HepG2 (cell line): Measurements from ENCODE around the gene CALY. TPM values are rescaled to one million over a fixed set of nuclear protein-coding genes. Genes with fewer than 3 reads are reported as not detected.

Experiments used
- ATAC-seq: fragments of 200-7000 bp; cut with Tn5 transposase; 3 replicates; pipeline ENCODE4 v1.9.1; 2020; ENCODE audit warnings: mild to moderate bottlenecking, moderate library complexity
- BruUV-seq: library from RNA; stranded (reverse); fragments of 400-500 nt; replicated peaks from 2 replicates; lab custom pipeline; 2021; lab: Mats Ljungman, UMichigan
- CTCF ChIA-PET: fragments of 300-600 bp; formaldehyde crosslinking; extraction: SDS; loops from one replicate; lab custom pipeline; 2021; ENCODE audit warnings: low total read pairs, inconsistent platforms, low intra/inter-chr PET ratio; lab: Yijun Ruan, JAX
- POLR2A ChIA-PET: fragments of 350-600 bp; sonication (Branson Sonifier 250); formaldehyde crosslinking; loops from one replicate; lab custom pipeline; 2020; ENCODE audit warnings: antibody characterized with exemption, inconsistent platforms; lab: Yijun Ruan, JAX
- DNase-seq: peaks from one replicate; pipeline ENCODE4 v3.0.0-alpha.2; 2015; ENCODE audit warnings: low spot score
- FAIRE-seq: peaks from 3 replicates; lab custom pipeline; 2011; peaks lifted over from hg19 to GRCh38; lab: Jason Lieb, UNC
- H2AFZ ChIP-seq: one replicate; pipeline ENCODE4 v1.6.1; 2011; ENCODE audit warnings: low read length, inconsistent platforms
- H3K27ac ChIP-seq: fragments of 300-600 bp; 3 replicates; pipeline ENCODE4 v1.8.0; 2011; ENCODE audit warnings: mixed run types, mild to moderate bottlenecking, mixed read lengths, low read length, inconsistent platforms; ENCODE audit not compliant: insufficient read depth; ENCODE audit errors: extremely low read length
- H3K27me3 ChIP-seq, 2 experiments: fragments of 200-600 bp in 1 of 2; 2 replicates in 1 of 2; 3 replicates in 1 of 2; pipeline versions ENCODE4 v1.6.0 to v1.8.0; 2011; ENCODE audit warnings: low read length in 2 of 2, mild to moderate bottlenecking in 2 of 2, moderate library complexity in 2 of 2, inconsistent platforms in 1 of 2; ENCODE audit not compliant: insufficient read depth in 2 of 2, control insufficient read depth in 1 of 2
- H3K36me3 ChIP-seq, 2 experiments: fragments of 200-600 bp in 1 of 2; replicated peaks in 1 of 2; 2 replicates in 1 of 2; 3 replicates in 1 of 2; pipeline versions ENCODE4 v1.5.1 to v1.8.0; 2011; ENCODE audit warnings: low read length in 2 of 2, inconsistent platforms in 1 of 2; ENCODE audit not compliant: insufficient read depth in 2 of 2, control insufficient read depth in 1 of 2
- H3K4me1 ChIP-seq: 2 replicates; pipeline ENCODE4 v1.5.1; 2012; ENCODE audit warnings: low read length, inconsistent platforms; ENCODE audit not compliant: insufficient read depth
- H3K4me2 ChIP-seq: 2 replicates; pipeline ENCODE4 v1.6.0; 2011; ENCODE audit warnings: low read depth, low read length, inconsistent platforms
- H3K4me3 ChIP-seq, 3 experiments: fragments of 200-600 bp in 1 of 3; sonication (generic), shearing (Covaris generic) in 1 of 3; replicated peaks in 1 of 3; 2 replicates each; pipeline ENCODE4 v1.5.1; 2011 to 2016; ENCODE audit warnings: low read length in 3 of 3, inconsistent platforms in 2 of 3, low read depth in 2 of 3, mild to moderate bottlenecking in 2 of 3, control low read depth in 1 of 3, mixed read lengths in 1 of 3; ENCODE audit not compliant: insufficient read depth in 1 of 3
- H3K79me2 ChIP-seq: one replicate; pipeline ENCODE4 v1.6.1; 2011; ENCODE audit warnings: low read length, inconsistent platforms; ENCODE audit not compliant: insufficient read depth
- H3K9ac ChIP-seq: 2 replicates; pipeline ENCODE4 v1.6.0; 2011; ENCODE audit warnings: mild to moderate bottlenecking, low read depth, low read length, inconsistent platforms; ENCODE audit not compliant: insufficient read depth
- H3K9me3 ChIP-seq: 2 replicates; pipeline ENCODE4 v1.5.1; 2012; ENCODE audit warnings: mild to moderate bottlenecking, low read length
- H4K20me1 ChIP-seq: 2 replicates; pipeline ENCODE4 v1.6.0; 2011; ENCODE audit warnings: inconsistent platforms, mild to moderate bottlenecking, low read length, moderate library complexity; ENCODE audit not compliant: insufficient read depth
- ARID2 ChIP-seq: sonication (generic); formaldehyde crosslinking; IDR thresholded peaks from 2 replicates; pipeline ENCODE4 v1.8.1; 2022; ENCODE audit warnings: mild to moderate bottlenecking, missing genetic modification reagents, borderline replicate concordance
- DNMT3B ChIP-seq: conservative IDR thresholded peaks from 2 replicates; pipeline ENCODE4 v1.6.1; 2016; ENCODE audit warnings: missing biosample characterization, control low read depth
- EP300 ChIP-seq, 3 experiments: sonication (generic) in 1 of 3; formaldehyde crosslinking in 1 of 3; IDR thresholded peaks; 2 replicates each; pipeline versions ENCODE4 v1.5.1 to v1.6.1; 2011 to 2020; ENCODE audit warnings: low read depth in 2 of 3, low read length in 2 of 3, borderline replicate concordance in 1 of 3, improper control_type of control experiment in 1 of 3, mild to moderate bottlenecking in 1 of 3, missing genetic modification reagents in 1 of 3, moderate library complexity in 1 of 3
- FOXO1 ChIP-seq: sonication (generic); formaldehyde crosslinking; IDR thresholded peaks from 2 replicates; pipeline ENCODE4 v1.4.0; 2020; ENCODE audit warnings: missing genetic modification reagents
- GABPB1 ChIP-seq: IDR thresholded peaks from 2 replicates; pipeline ENCODE4 v1.6.1; 2016; ENCODE audit warnings: mild to moderate bottlenecking, missing genetic modification reagents, moderate library complexity, missing compliant biosample characterization
- HNRNPL ChIP-seq: fragments of 200-400 bp; formaldehyde crosslinking; IDR thresholded peaks from 2 replicates; pipeline ENCODE4 v1.6.1; 2017; ENCODE audit warnings: mild to moderate bottlenecking, low read depth, low read length
- IRX3 ChIP-seq: sonication (generic); formaldehyde crosslinking; IDR thresholded peaks from 2 replicates; pipeline ENCODE4 v1.8.1; 2023; ENCODE audit warnings: mild to moderate bottlenecking, low read depth, missing genetic modification reagents, borderline replicate concordance
- KAT8 ChIP-seq: IDR thresholded peaks from 2 replicates; pipeline ENCODE4 v1.6.1; 2016; ENCODE audit warnings: missing genetic modification reagents, missing compliant biosample characterization
- MIER3 ChIP-seq: IDR thresholded peaks from 2 replicates; pipeline ENCODE4 v1.6.1; 2016; ENCODE audit warnings: missing compliant biosample characterization, borderline replicate concordance
- NCOA1 ChIP-seq: sonication (generic); formaldehyde crosslinking; IDR thresholded peaks from 2 replicates; pipeline ENCODE4 v1.9.0; 2021; ENCODE audit warnings: missing genetic modification reagents
- NFYB ChIP-seq: sonication (generic); formaldehyde crosslinking; IDR thresholded peaks from 2 replicates; pipeline ENCODE4 v1.4.0; 2020; ENCODE audit warnings: missing genetic modification reagents
- NFYC ChIP-seq: IDR thresholded peaks from 2 replicates; pipeline ENCODE4 v1.6.1; 2016; ENCODE audit warnings: missing genetic modification reagents, missing compliant biosample characterization
- ZNF335 ChIP-seq: sonication (generic); formaldehyde crosslinking; IDR thresholded peaks from 2 replicates; pipeline ENCODE4 v1.4.0; 2020; ENCODE audit warnings: missing genetic modification reagents
- ZNF605 ChIP-seq: sonication (generic); formaldehyde crosslinking; IDR thresholded peaks from 2 replicates; pipeline ENCODE4 v1.8.0; 2022; ENCODE audit warnings: mild to moderate bottlenecking, missing genetic modification reagents
- WGBS: methylation state at CpG from one replicate; pipeline ENCODE4 v1.1.6; 2017; ENCODE audit warnings: low lambda C conversion rate; 5-methylcytosine and 5-hydroxymethylcytosine counted together
- in situ Hi-C: cut with HindIII; loops from 2 replicates; pipeline ENCODE4 v1.10.0; 2017; ENCODE audit warnings: low pct_unique_long_range_greater_than_20kb; ENCODE audit not compliant: extremely low pct_ligation_motif_present
- intact Hi-C: fragments of 100-400 bp; cut with micrococcal nuclease; formaldehyde crosslinking; loops from one replicate; pipeline ENCODE4 v1.10.0; 2022; ENCODE audit not compliant: unreplicated experiment
- polyA plus RNA-seq, 8 experiments: library from polyadenylated mRNA; depleted of rRNA in 3 of 8; stranded (reverse) in 7 of 8; unstranded in 1 of 8; fragments of >200 nt; fragmentation: Illumina TruSeq in 4 of 8; extraction: Trizol in 4 of 8; gene quantifications; 2 replicates each; pipeline versions ENCODE4 v1.2.1 to v1.2.3, GENCODE V29; 2011 to 2016; ENCODE audit warnings: low read depth in 4 of 8, missing spikeins in 1 of 8, mixed read lengths in 1 of 8; ENCODE audit not compliant: insufficient read depth in 1 of 8
- total RNA-seq, 5 experiments: library from RNA; depleted of rRNA; stranded (reverse); fragments of >200 nt; fragmentation: Illumina TruSeq; extraction: Trizol; gene quantifications; 2 replicates each; pipeline ENCODE4 v1.2.3, GENCODE V29; 2016; ENCODE audit warnings: low read depth in 1 of 5
- TF ChIP-seq, protein P1 (sequence below): IDR thresholded peaks from 2 replicates; pipeline ENCODE4 v1.6.1; 2016; ENCODE audit warnings: mild to moderate bottlenecking, missing biosample characterization, missing genetic modification reagents
- TF ChIP-seq, protein P2 (sequence below): sonication (generic); formaldehyde crosslinking; IDR thresholded peaks from 2 replicates; pipeline ENCODE4 v1.5.0; 2020; ENCODE audit warnings: missing genetic modification reagents, mild to moderate bottlenecking, borderline replicate concordance
- TF ChIP-seq, protein P3 (sequence below): sonication (generic); formaldehyde crosslinking; conservative IDR thresholded peaks from 2 replicates; pipeline ENCODE4 v1.8.1; 2023; ENCODE audit warnings: missing genetic modification reagents

Gene CALY
- total and polyA plus RNA-seq, 2 of the 13 experiments (the other 11 are each of a cell fraction or from before 2014, with no cell fraction given), result 0.08 TPM; not detected in 1

DNA sequence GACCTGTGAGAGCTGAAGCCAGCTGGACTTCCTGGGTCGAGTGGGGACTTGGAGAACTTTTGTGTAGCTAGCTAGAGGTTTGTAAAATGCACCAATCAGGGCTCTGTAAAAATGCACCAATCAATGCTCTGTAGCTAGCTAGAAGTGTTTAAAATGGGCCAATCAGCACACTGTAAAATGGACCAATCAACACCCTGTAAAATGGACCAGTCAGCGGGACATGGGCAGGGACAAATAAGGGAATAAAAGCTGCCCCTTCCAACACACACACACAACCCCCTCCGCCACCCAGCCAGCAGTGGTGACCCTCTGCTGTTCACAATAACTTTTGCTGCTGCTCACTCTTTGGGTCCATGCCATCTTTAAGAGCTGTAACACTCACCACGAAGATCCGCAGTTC is 20.8 kb downstream of the CALY start:
- Histone ChIP-seq H4K20me1 (no peaks in the 10 kb centered on the region), H3K4me3 (no peak overlapping the region), H3K9me3 (no peaks in the 10 kb centered on the region), H3K36me3 (peaks cover 5 to 17% of the 10 kb centered on the region in 2 experiments; a peak in 4 of 5 replicates), H3K4me2 (no peak overlapping the region), H3K27me3 (peaks cover 0 to 9% of the 10 kb centered on the region in 2 experiments; a peak in 2 of 5 replicates), H3K79me2 (no peaks in the 10 kb centered on the region), H3K27ac (no peak overlapping the region), H2AFZ (no peak overlapping the region), H3K9ac (no peak overlapping the region), H3K4me1 (peaks cover 15% of the 10 kb centered on the region)
- ChIA-PET CTCF (no interaction called here), POLR2A (no interaction called here)
- FAIRE-seq (no peak), DNase-seq (peak; percentile 27), ATAC-seq (no peak)
- BruUV-seq, result no TSS peak
- WGBS, result 66% methylated on average over 5 of the region's 5 CpGs
- TF ChIP-seq FOXO1 (CRISPR knock-in tag) (no peak), NFYB (CRISPR knock-in tag) (peak; percentile 31; the same call in 1 of the 2 replicates), EP300 (IDR thresholded peaks at IDR 0.05; ENCODE audit: low read depth in 2 of 2, low read length in 2 of 2) (no peak), EP300 (CRISPR knock-in tag; IDR thresholded peaks at IDR 0.05; ENCODE audit: borderline replicate concordance) (no peak), NFYC (peak; percentile 56; the same call in 1 of the 2 replicates)
- TF ChIP-seq, protein P1, sequence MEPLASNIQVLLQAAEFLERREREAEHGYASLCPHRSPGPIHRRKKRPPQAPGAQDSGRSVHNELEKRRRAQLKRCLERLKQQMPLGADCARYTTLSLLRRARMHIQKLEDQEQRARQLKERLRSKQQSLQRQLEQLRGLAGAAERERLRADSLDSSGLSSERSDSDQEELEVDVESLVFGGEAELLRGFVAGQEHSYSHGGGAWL (CRISPR knock-in tag), result no peak
- intact Hi-C loops (no loop called here), in situ Hi-C loops (no loop called here)

DNA sequence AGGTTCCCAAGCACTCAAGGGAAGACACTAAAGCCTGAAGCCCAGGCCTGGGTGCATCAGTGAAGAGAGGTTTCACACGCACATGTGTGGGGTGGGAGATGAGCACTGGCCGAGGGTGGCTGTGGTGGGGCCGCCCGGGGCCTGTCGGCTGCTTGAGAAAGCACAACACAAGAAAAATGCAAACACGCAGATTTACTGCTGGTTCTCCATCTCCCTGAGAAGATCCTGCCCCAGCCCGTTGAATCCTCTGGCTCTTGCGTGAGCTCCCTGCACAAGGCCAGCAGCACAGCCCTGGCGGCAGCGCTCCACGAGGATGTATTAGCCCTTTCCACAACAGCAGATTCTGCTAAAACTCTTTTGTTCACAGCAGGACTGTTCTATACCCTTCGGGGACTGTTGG is 21.8 kb downstream of the CALY start:
- no peak for DNase-seq
- ATAC-seq, result no peak
- H2AFZ ChIP-seq, result no peak overlapping the region
- intact Hi-C loops, result no loop called here
- no peaks in the 10 kb centered on the region for H3K9me3 ChIP-seq
- H3K9ac ChIP-seq, result no peak overlapping the region
- no peak for FAIRE-seq
- H3K4me2 ChIP-seq, result no peak overlapping the region
- no TSS peak for BruUV-seq
- H3K27me3 ChIP-seq, result peaks cover 0 to 9% of the 10 kb centered on the region in 2 experiments; a peak in 2 of 5 replicates
- peaks cover 13 to 26% of the 10 kb centered on the region in 2 experiments; a peak in 4 of 5 replicates for H3K36me3 ChIP-seq
- in situ Hi-C loops, result no loop called here
- ChIA-PET POLR2A (interaction anchor here (0.6 to 0.8 kb wide), 2 partner anchors 33 to 107 kb away, joined by 3 read pairs; partner anchors contain the start of gene PRAP1), CTCF (no interaction called here)
- WGBS, result 77% methylated on average over 11 of the region's 12 CpGs
- no peak overlapping the region for H3K27ac ChIP-seq
- H3K79me2 ChIP-seq, result no peaks in the 10 kb centered on the region
- H3K4me1 ChIP-seq, result peaks cover 15% of the 10 kb centered on the region
- no peak overlapping the region for H3K4me3 ChIP-seq
- H4K20me1 ChIP-seq, result no peaks in the 10 kb centered on the region
- TF ChIP-seq, protein P2, sequence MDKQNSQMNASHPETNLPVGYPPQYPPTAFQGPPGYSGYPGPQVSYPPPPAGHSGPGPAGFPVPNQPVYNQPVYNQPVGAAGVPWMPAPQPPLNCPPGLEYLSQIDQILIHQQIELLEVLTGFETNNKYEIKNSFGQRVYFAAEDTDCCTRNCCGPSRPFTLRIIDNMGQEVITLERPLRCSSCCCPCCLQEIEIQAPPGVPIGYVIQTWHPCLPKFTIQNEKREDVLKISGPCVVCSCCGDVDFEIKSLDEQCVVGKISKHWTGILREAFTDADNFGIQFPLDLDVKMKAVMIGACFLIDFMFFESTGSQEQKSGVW (CRISPR knock-in tag), result no peak
- TF ChIP-seq NCOA1 (no peak), IRX3 (CRISPR knock-in tag) (no peak), HNRNPL (no peak), ARID2 (no peak), DNMT3B (CRISPR knock-in tag) (no peak), KAT8 (CRISPR knock-in tag) (no peak), GABPB1 (no peak), ZNF335 (no peak), MIER3 (CRISPR knock-in tag) (no peak), ZNF605 (CRISPR knock-in tag) (no peak)
- TF ChIP-seq, protein P3, sequence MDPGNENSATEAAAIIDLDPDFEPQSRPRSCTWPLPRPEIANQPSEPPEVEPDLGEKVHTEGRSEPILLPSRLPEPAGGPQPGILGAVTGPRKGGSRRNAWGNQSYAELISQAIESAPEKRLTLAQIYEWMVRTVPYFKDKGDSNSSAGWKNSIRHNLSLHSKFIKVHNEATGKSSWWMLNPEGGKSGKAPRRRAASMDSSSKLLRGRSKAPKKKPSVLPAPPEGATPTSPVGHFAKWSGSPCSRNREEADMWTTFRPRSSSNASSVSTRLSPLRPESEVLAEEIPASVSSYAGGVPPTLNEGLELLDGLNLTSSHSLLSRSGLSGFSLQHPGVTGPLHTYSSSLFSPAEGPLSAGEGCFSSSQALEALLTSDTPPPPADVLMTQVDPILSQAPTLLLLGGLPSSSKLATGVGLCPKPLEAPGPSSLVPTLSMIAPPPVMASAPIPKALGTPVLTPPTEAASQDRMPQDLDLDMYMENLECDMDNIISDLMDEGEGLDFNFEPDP (CRISPR knock-in tag), result no peak
